Right atrium auricular region (tissue), 2 donors: ENCODE results near the gene OSMR. TPM values are rescaled to one million over a fixed set of nuclear protein-coding genes. Genes with fewer than 3 reads are reported as not detected.

ENCODE experiments used
- DNase-seq: peaks from one replicate; pipeline ENCODE4 v3.0.0-alpha.2; 2019; ENCODE audit warnings: low spot score
- H3K27ac ChIP-seq, 2 donors: fragments of 200-600 bp; sonication (generic); 1 replicate in 1 of 2; 2 replicates in 1 of 2; pipeline ENCODE4 v1.5.1; 2016 to 2019
- H3K27me3 ChIP-seq, 2 donors: fragments of 200-600 bp; sonication (generic); one replicate each; pipeline versions ENCODE4 v1.5.1 to v1.6.0; 2017 to 2019
- H3K36me3 ChIP-seq: fragments of 200-600 bp; sonication (generic); one replicate; pipeline ENCODE4 v1.5.1; 2016
- H3K4me1 ChIP-seq, 2 donors: fragments of 200-600 bp; sonication (generic); one replicate each; pipeline versions ENCODE4 v1.5.1 to v1.6.0; 2017 to 2019
- H3K4me3 ChIP-seq, 2 donors: fragments of 200-600 bp; sonication (generic); 1 replicate in 1 of 2; 2 replicates in 1 of 2; pipeline ENCODE4 v1.5.1; 2017 to 2019; ENCODE audit warnings: mild to moderate bottlenecking in 1 of 2, moderate library complexity in 1 of 2
- H3K9me3 ChIP-seq, 2 donors: fragments of 200-600 bp; sonication (generic); one replicate each; pipeline ENCODE4 v1.5.1; 2019
- CTCF ChIP-seq, 2 donors: fragments of 200-600 bp; sonication (generic); IDR thresholded peaks; one replicate each; pipeline ENCODE4 v1.5.1; 2019; ENCODE audit warnings: antibody characterized with exemption in 2 of 2
- total RNA-seq, 2 donors: library from RNA; depleted of rRNA; stranded (reverse); fragments of >200 nt; gene quantifications; one replicate each; pipeline ENCODE4 v1.1.0, GENCODE V29; 2016

Gene OSMR
- total RNA-seq, 2 donors from 2014 or later, result 13.8 to 28.6 TPM

- no peak overlapping the region for H3K4me3 ChIP-seq
- peak overlapping the region; percentile 7 to 26 for H3K27ac ChIP-seq
- H3K4me1 ChIP-seq, result peaks cover 0 to 7% of the 10 kb centered on the region in 2 donors
- H3K36me3 ChIP-seq, result peaks cover 20% of the 10 kb centered on the region
- H3K27me3 ChIP-seq, result no peaks in the 10 kb centered on the region
- no peaks in the 10 kb centered on the region for H3K9me3 ChIP-seq
- DNase-seq, result no peak
- TF ChIP-seq CTCF (IDR thresholded peaks at IDR 0.05), result no peak
These were observed 79.5 kb downstream of the OSMR start for GRCh38 chr5:38925154-38925925.

GRCh38 chr5:38926121-38926520 lies 80.3 kb downstream of the OSMR start:
- no peak overlapping the region for H3K27ac ChIP-seq

GRCh38 chr5:38927470-38927869 lies 81.7 kb downstream of the OSMR start:
- Histone ChIP-seq H3K9me3 (no peaks in the 10 kb centered on the region), H3K27me3 (no peaks in the 10 kb centered on the region), H3K27ac (no peak overlapping the region), H3K36me3 (peaks cover 25% of the 10 kb centered on the region), H3K4me3 (no peak overlapping the region), H3K4me1 (peaks cover 0 to 7% of the 10 kb centered on the region in 2 donors)
- no peak for TF ChIP-seq CTCF (IDR thresholded peaks at IDR 0.05)
- DNase-seq, result no peak

More at GRCh38 chr5:38926121-38926520, 80.3 kb downstream of the OSMR start:
- no peak for TF ChIP-seq CTCF (IDR thresholded peaks at IDR 0.05)
- H3K36me3 ChIP-seq, result peaks cover 22% of the 10 kb centered on the region
- peaks cover 0 to 7% of the 10 kb centered on the region in 2 donors for H3K4me1 ChIP-seq
- no peaks in the 10 kb centered on the region for H3K27me3 ChIP-seq
- H3K9me3 ChIP-seq, result no peaks in the 10 kb centered on the region
- no peak for DNase-seq
- no peak overlapping the region for H3K4me3 ChIP-seq

GRCh38 chr5:38929838-38930237 lies 84.0 kb downstream of the OSMR start:
- Histone ChIP-seq H3K9me3 (no peaks in the 10 kb centered on the region), H3K27ac (no peak overlapping the region), H3K36me3 (peaks cover 24% of the 10 kb centered on the region), H3K4me1 (peaks cover 0 to 3% of the 10 kb centered on the region in 2 donors), H3K4me3 (no peak overlapping the region), H3K27me3 (no peaks in the 10 kb centered on the region)
- no peak for TF ChIP-seq CTCF (IDR thresholded peaks at IDR 0.05)
- no peak for DNase-seq

- DNase-seq, result no peak
- H3K4me3 ChIP-seq, result no peak overlapping the region
- H3K9me3 ChIP-seq, result no peaks in the 10 kb centered on the region
- no peak for TF ChIP-seq CTCF (IDR thresholded peaks at IDR 0.05)
- no peaks in the 10 kb centered on the region for H3K27me3 ChIP-seq
- no peaks in the 10 kb centered on the region for H3K4me1 ChIP-seq
- H3K27ac ChIP-seq, result no peak overlapping the region
- peaks cover 20% of the 10 kb centered on the region for H3K36me3 ChIP-seq
These were observed 85.9 kb downstream of the OSMR start for GRCh38 chr5:38931731-38932130.
